Right cardiac atrium (tissue), 5 donors: ENCODE results near the gene GTPBP6. TPM values are rescaled to one million over a fixed set of nuclear protein-coding genes. Genes with fewer than 3 reads are reported as not detected.
"Not testable (repeated sequence)": the region's sequence is repeated elsewhere in the genome, so short reads cannot be mapped to it uniquely, and the experiment has no call there.

ENCODE experiments used
- ATAC-seq, 2 donors: fragments of 200-7000 bp; cut with Tn5 transposase; one replicate each; pipeline versions ENCODE4 v1.8.0 to v1.9.1; 2020; ENCODE audit warnings: moderate library complexity in 2 of 2, mild to moderate bottlenecking in 1 of 2
- DNase-seq, 3 donors: peaks; one replicate each; pipeline ENCODE4 v3.0.0-alpha.2; 2020
- H3K27ac ChIP-seq: one replicate; pipeline ENCODE4 v1.5.1; 2013; ENCODE audit warnings: mild to moderate bottlenecking, low read length, control low read depth, moderate library complexity
- H3K27me3 ChIP-seq: one replicate; pipeline ENCODE4 v1.6.1; 2013; ENCODE audit not compliant: control insufficient read depth, insufficient read depth
- H3K4me1 ChIP-seq: one replicate; pipeline ENCODE4 v1.6.1; 2013; ENCODE audit warnings: low read length; ENCODE audit not compliant: control insufficient read depth, insufficient read depth
- H3K4me3 ChIP-seq: one replicate; pipeline ENCODE4 v1.5.1; 2013; ENCODE audit warnings: low read length, control low read depth
- H3K9me3 ChIP-seq: one replicate; pipeline ENCODE4 v1.6.1; 2013; ENCODE audit warnings: low read length; ENCODE audit not compliant: control insufficient read depth
- WGBS: extraction: QIAGEN DNeasy Blood & Tissue Kit; methylation state at CpG from one replicate; pipeline ENCODE4 v1.1.7; 2013; 5-methylcytosine and 5-hydroxymethylcytosine counted together
- intact Hi-C, 4 donors: fragments of 100-400 bp; cut with DNase I; formaldehyde crosslinking; loops; one replicate each; pipeline versions ENCODE4 v1.11.0 to v1.14.0; 2022 to 2023
- polyA plus RNA-seq: library from polyadenylated mRNA; stranded (reverse); fragments of 200-250 nt; gene quantifications from one replicate; pipeline ENCODE4 v1.2.3, GENCODE V29; 2013
- total RNA-seq, 4 donors: library from RNA; stranded (reverse); fragmentation: NEBNext Ultra II Directional; extraction: Animal tissue kit (Norgen Biotek cat#: 25700); gene quantifications; one replicate each; pipeline ENCODE4 v1.2.1, GENCODE V29; 2021
- donor health status: healthy with polysubstance abuse.
- donor health status: DM: no; HTN: yes; CAD: no.
- donor health status: DM: no; HTN: no; CAD: no.
- donor health status: DM: no; HTN: yes; CAD: no; lungs with severe emphysema.
- donor health status: DM: yes; HTN: yes; CAD: no.

Gene GTPBP6
- total and polyA plus RNA-seq, 5 donors, result 48.4 to 59.0 (median 56.2) TPM

GRCh38 chrX:312621-313331, 5.8 kb downstream of the GTPBP6 start:
- Histone ChIP-seq H3K27ac (no peak overlapping the region), H3K27me3 (no peaks in the 10 kb centered on the region), H3K9me3 (no peaks in the 10 kb centered on the region), H3K4me1 (no peaks in the 10 kb centered on the region), H3K4me3 (no peak overlapping the region)
- ATAC-seq (no peak), DNase-seq (peak in 2 of 3 donors; percentile 44 to 61)
- intact Hi-C loops, result no loop called here
- WGBS, result 96% methylated on average over 54 of the region's 54 CpGs

GRCh38 chrX:311156-312129, 7.2 kb downstream of the GTPBP6 start:
- H3K27me3 ChIP-seq, result no peaks in the 10 kb centered on the region
- DNase-seq (peak in 2 of 3 donors; percentile 45 to 58), ATAC-seq (peak in 1 of 2 donors; percentile 5)
- 95% methylated on average over 69 of the region's 69 CpGs for WGBS
- intact Hi-C loops, result no loop called here
- H3K9me3 ChIP-seq, result no peaks in the 10 kb centered on the region
- no peak overlapping the region for H3K27ac ChIP-seq
- no peak overlapping the region for H3K4me3 ChIP-seq
- no peaks in the 10 kb centered on the region for H3K4me1 ChIP-seq

GRCh38 chrX:310621-311155, 7.9 kb downstream of the GTPBP6 start:
- Histone ChIP-seq H3K9me3 (no peaks in the 10 kb centered on the region), H3K27me3 (no peaks in the 10 kb centered on the region), H3K4me1 (no peaks in the 10 kb centered on the region), H3K4me3 (no peak overlapping the region), H3K27ac (no peak overlapping the region)
- no peak for ATAC-seq
- 94% methylated on average over 25 of the region's 25 CpGs for WGBS
- intact Hi-C loops, result no loop called here
- peak in 2 of 3 donors; percentile 32 to 42 for DNase-seq

- Histone ChIP-seq H3K9me3 (no peaks in the 10 kb centered on the region), H3K27me3 (no peaks in the 10 kb centered on the region), H3K4me3 (no peak overlapping the region), H3K27ac (no peak overlapping the region), H3K4me1 (no peaks in the 10 kb centered on the region)
- ATAC-seq (no peak), DNase-seq (peak in 1 of 3 donors; percentile 41)
- whole genome bisulfite sequencing, result 94% methylated on average over 30 of the region's 30 CpGs
- intact Hi-C loops, result no loop called here
Observed at GRCh38 chrX:308821-309520, 9.6 kb downstream of the GTPBP6 start.

- WGBS, result 96% methylated on average over 58 of the region's 58 CpGs
- no peak overlapping the region for H3K4me3 ChIP-seq
- no peaks in the 10 kb centered on the region for H3K27me3 ChIP-seq
- no peak overlapping the region for H3K27ac ChIP-seq
- intact Hi-C loops, result no loop called here
- no peak for ATAC-seq
- DNase-seq, result peak in 1 of 3 donors; percentile 42
- H3K9me3 ChIP-seq, result no peaks in the 10 kb centered on the region
- H3K4me1 ChIP-seq, result no peaks in the 10 kb centered on the region
Observed at GRCh38 chrX:307261-308111, 11.1 kb downstream of the GTPBP6 start.

- intact Hi-C loops, DNase-seq, H3K27me3 ChIP-seq, H3K9me3 ChIP-seq, H3K4me1 ChIP-seq, ATAC-seq, H3K27ac ChIP-seq, H3K4me3 ChIP-seq: not testable (repeated sequence)
- 96% methylated on average over 3 of the region's 3 CpGs for WGBS
Observed at GRCh38 chrX:306614-307251, 11.9 kb downstream of the GTPBP6 start.

GRCh38 chrX:305781-306613, 12.6 kb downstream of the GTPBP6 start:
- H3K9me3 ChIP-seq, H3K4me1 ChIP-seq, DNase-seq, intact Hi-C loops, H3K27me3 ChIP-seq, ATAC-seq, H3K27ac ChIP-seq, H3K4me3 ChIP-seq: not testable (repeated sequence)
- WGBS, result 96% methylated on average over 12 of the region's 12 CpGs

GRCh38 chrX:302975-303374, 15.6 kb downstream of the GTPBP6 start:
- no peak overlapping the region for H3K4me3 ChIP-seq
- intact Hi-C loops, result no loop called here
- peak in 1 of 3 donors; percentile 11 for DNase-seq

GRCh38 chrX:300334-300733, 18.3 kb downstream of the GTPBP6 start:
- Histone ChIP-seq H3K4me3 (no peak overlapping the region), H3K27me3 (no peaks in the 10 kb centered on the region), H3K9me3 (no peaks in the 10 kb centered on the region), H3K27ac (no peak overlapping the region), H3K4me1 (no peaks in the 10 kb centered on the region)
- WGBS, result 96% methylated on average over 8 of the region's 8 CpGs
- DNase-seq (no peak), ATAC-seq (peak in 1 of 2 donors; percentile 9)
- intact Hi-C loops, result no loop called here

More at GRCh38 chrX:302975-303374, 15.6 kb downstream of the GTPBP6 start:
- Histone ChIP-seq H3K9me3 (no peaks in the 10 kb centered on the region), H3K4me1 (no peaks in the 10 kb centered on the region), H3K27me3 (no peaks in the 10 kb centered on the region), H3K27ac (no peak overlapping the region)
- ATAC-seq, result no peak
- 93% methylated on average over 19 of the region's 19 CpGs for WGBS
